ENCODE data around the gene ST6GALNAC6. TPM values are rescaled to one million over a fixed set of nuclear protein-coding genes. Genes with fewer than 3 reads are reported as not detected.

The ST6GALNAC6 gene
- total RNA-seq, 2 donors from 2014 or later: 74.4 to 75.6 TPM

DNA sequence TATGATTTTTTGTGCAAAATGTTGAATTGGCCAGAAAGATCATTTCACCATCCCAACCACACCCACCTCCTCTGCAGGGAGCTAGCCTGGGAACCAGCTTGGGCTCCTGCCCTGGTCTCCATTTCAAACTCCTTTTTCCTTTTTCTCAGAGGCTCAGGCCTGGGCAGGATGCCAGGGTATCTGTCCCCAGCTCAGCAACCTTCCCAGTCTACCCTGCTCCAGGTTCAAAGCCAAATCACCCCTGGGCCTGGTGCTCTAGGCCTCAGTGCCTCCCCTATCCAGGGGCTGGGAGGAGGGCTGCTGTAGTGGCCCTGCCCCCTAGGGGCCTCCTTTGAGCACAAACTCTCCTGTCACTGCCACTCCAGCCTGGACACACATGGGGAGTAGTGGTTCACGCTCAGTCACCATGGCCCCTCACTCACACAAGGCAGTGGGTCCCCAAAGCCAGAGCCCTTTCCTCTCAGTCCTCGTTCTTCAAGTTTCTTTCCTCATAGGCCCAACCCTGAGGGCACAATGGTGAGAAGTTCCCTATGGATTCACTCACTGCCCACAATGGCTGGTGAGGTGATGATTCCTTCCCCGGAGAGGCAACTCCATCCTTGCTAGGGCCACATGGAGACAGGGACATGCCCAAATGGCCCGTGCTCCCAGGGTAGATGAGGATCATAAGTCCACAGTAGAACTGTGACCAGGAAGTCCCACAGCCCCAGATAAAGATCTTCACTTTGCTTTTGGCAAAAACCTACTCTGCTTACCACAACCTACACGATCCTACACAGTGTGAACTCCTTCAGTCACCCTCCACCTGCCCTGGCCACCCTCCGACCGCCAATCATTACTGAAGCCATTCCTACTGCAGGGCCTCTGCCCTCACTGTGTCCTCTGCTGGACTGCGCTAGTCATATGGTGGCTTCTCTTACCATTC is 19.0 kb upstream of the ST6GALNAC6 start:
- DNase-seq: no peak
- peaks cover 72% of the 10 kb centered on the region for H3K4me1 Mint-ChIP-seq (ENCODE audit: low read depth)
- H3K27me3 Mint-ChIP-seq (ENCODE audit: low read depth): peaks cover 5% of the 10 kb centered on the region
- no peak for ATAC-seq (replicated peaks in 1 of 2)
- no peaks in the 10 kb centered on the region for H3K36me3 Mint-ChIP-seq (ENCODE audit: insufficient read depth in 2 of 2)
- no peaks in the 10 kb centered on the region for H3K9me3 Mint-ChIP-seq
- H3K4me3 Mint-ChIP-seq: peak overlapping the region; percentile 32 to 54
- no peak overlapping the region for H3K27ac Mint-ChIP-seq

DNA sequence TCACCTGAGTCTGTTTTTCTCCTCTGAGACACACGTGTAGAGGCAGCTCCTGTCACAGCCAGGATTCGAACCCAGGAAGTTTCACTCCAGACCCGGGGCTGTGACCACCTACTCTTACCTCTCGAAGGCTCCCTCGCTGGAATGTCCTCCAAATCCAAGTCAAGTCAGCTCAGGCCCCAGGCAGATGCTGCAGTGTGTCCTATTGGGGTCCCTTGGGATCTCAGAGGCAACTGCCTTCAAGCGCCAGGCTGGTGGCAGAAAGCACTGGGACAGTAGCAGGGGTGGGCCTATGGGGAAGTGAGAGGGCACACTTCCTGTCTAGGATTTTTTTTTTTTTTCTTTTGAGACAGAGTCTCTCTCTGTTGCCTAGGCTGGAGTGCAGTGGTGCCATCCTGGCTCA is 18.2 kb upstream of the ST6GALNAC6 start:
- ATAC-seq (replicated peaks in 1 of 2): no peak
- peaks cover 0 to 2% of the 10 kb centered on the region in 2 donors for H3K36me3 Mint-ChIP-seq (ENCODE audit: insufficient read depth in 2 of 2)
- DNase-seq: no peak
- peak overlapping the region; percentile 35 for H3K27ac Mint-ChIP-seq
- H3K9me3 Mint-ChIP-seq: no peaks in the 10 kb centered on the region
- H3K4me3 Mint-ChIP-seq: peak overlapping the region; percentile 58 to 86
- peaks cover 5% of the 10 kb centered on the region for H3K27me3 Mint-ChIP-seq (ENCODE audit: low read depth)
- peaks cover 80% of the 10 kb centered on the region for H3K4me1 Mint-ChIP-seq (ENCODE audit: low read depth)

DNA sequence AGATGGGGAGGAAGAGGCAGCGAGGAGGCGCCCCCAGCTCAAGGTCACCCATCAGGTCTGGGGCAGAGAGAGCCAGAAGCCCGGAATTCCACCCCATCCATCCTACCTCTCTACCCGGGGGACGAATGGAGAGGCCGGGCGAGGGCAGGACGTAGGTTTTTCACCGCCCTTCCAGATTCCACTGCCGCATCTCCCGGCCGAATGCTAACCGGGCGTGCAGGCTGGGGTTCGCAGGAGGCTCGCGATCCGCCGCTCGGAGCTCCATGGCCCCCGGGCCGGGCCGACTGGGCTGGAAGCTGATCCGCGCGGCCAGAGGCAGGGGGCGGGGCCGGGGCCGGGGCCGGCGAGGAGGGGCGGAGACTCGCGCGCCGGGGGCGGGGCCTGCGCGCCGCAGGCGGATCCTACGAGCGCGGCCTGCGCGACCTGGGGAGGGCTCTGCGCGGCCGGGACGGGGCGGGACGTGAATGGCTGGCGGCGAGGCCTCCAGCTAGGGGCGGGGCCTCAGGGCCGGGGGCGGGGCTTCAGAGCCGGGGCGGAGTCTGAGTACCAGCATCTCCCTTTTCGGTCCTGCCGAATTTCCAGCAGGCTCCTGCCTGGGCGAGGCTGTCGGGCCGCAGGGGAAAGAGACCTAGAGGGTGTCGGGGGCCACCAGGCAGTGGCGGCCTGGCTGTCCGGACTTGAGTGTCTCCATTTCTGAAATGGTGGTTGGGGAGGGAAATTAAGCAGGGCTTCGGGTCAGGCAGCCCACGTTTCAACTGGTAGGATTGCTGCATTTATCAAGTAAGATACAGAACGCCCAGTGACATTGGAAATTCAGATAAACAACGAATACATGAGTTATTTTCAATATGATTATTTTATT is 17.5 kb upstream of the ST6GALNAC6 start, which contains the start of gene ST6GALNAC4:
ST6GALNAC4 (minus strand) TSS at position 322 of the 862 bp plus-strand sequence. CDS start 622 bp downstream, outside the sequence.
- Mint-ChIP-seq H3K36me3 (ENCODE audit: insufficient read depth in 2 of 2) (peaks cover 0 to 2% of the 10 kb centered on the region in 2 donors), H3K9me3 (no peaks in the 10 kb centered on the region), H3K4me3 (peak within 1 kb of the TSS; percentile 83 to 86), H3K27ac (peak within 1 kb of the TSS; percentile 65), H3K4me1 (ENCODE audit: low read depth) (peaks cover 79% of the 10 kb centered on the region), H3K27me3 (ENCODE audit: low read depth) (peaks cover 2% of the 10 kb centered on the region)
- DNase-seq (peak; percentile 94 to 97), ATAC-seq (replicated peaks in 1 of 2) (peak; percentile 93 to 95)

DNA sequence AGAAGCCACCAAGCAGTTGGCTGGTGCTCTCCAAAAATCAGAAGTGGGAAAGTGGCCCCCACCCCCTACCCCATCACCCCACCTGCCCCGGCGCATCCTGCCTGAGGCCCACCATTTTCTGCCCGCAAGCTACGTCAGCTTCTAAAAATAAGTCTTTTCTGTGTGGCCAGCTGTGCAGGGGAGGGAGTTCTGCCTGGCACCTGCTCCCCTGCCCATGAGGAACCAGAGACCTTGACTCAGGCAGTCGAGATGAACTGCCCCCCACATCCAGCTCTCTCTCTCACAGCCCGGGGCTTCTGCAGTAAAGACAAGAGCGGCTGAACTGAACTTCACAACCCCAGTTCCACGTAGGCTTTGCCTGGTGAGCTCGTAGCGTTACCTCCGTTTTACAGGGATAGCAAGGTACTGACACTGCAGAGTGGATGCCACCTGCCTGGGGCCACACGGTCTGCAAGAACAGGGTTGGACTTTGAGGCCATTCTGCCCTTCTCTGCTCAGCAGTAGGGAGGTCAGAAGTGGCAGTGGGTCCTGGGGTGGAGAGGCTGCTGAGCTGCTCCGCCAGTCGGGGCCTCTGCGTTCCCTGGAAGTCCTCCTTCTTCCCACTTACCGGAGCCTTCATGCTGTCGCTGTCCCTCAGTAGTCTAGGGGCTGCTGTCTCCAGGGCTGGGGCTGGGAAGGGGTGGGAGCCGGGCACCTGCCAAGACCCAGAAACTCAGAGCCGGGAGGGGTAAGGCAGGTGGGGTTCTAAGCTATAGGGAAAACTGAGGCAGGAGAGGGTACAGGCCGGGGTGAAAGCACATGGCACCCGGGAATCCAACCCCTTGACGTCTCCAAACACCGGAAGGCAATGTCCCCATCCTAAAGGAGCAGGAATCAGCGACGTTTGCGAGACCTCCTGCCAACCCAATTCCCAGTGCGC is 16.7 kb upstream of the ST6GALNAC6 start:
- DNase-seq: no peak
- Mint-ChIP-seq H3K9me3 (no peaks in the 10 kb centered on the region), H3K36me3 (ENCODE audit: insufficient read depth in 2 of 2) (peaks cover 0 to 2% of the 10 kb centered on the region in 2 donors), H3K27me3 (ENCODE audit: low read depth) (no peaks in the 10 kb centered on the region), H3K4me1 (ENCODE audit: low read depth) (peaks cover 80% of the 10 kb centered on the region), H3K4me3 (peak overlapping the region; percentile 80 to 84), H3K27ac (peak overlapping the region; percentile 65)
- ATAC-seq (replicated peaks in 1 of 2): no peak

DNA sequence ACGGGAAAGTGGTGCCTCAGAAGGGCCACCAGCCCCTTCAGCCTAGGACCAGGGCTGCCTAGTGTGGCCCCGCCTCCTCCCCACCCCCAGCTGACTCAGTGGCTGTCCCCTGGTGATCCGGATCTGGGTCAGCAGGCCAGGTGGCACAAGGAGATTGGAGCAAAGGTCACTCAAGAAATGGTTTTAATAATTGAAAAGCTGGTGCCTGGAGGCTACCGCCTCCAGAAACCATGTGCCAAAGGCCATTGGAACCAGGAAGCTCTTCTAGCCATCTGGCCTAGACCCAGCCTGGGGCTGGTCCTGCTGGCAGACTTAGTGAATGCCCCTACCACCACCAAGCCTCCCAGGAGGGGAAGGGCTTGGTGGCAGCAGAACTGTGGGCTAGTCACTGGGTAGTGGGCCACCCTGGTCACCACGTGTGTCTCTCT is 15.9 kb upstream of the ST6GALNAC6 start:
- Mint-ChIP-seq H3K9me3 (no peaks in the 10 kb centered on the region), H3K4me1 (ENCODE audit: low read depth) (peaks cover 82% of the 10 kb centered on the region), H3K27ac (no peak overlapping the region), H3K4me3 (peak overlapping the region; percentile 80 to 84), H3K36me3 (ENCODE audit: insufficient read depth in 2 of 2) (peaks cover 0 to 2% of the 10 kb centered on the region in 2 donors), H3K27me3 (ENCODE audit: low read depth) (no peaks in the 10 kb centered on the region)
- no peak for ATAC-seq (replicated peaks in 1 of 2)
- no peak for DNase-seq

DNA sequence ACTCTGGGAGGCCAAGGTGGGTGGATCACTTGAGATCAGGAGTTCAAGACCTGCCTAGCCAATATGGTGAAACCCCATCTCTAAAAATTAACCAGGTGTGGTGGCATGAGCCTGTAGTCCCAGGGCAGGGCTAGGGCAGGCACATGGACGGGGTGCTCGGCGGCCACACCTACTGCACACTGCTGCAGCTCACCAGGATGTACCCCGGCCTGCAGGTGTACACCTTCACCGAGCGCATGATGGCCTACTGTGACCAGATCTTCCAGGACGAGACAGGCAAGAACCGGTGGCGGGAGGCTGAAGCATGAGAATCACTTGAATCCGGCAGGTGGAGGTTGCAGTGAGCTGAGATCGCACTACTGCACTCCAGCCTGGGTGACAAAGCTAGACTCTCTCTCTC is 14.3 kb upstream of the ST6GALNAC6 start:
- Mint-ChIP-seq H3K36me3 (ENCODE audit: insufficient read depth in 2 of 2) (peaks cover 0 to 2% of the 10 kb centered on the region in 2 donors), H3K27ac (no peak overlapping the region), H3K27me3 (ENCODE audit: low read depth) (no peaks in the 10 kb centered on the region)

DNA sequence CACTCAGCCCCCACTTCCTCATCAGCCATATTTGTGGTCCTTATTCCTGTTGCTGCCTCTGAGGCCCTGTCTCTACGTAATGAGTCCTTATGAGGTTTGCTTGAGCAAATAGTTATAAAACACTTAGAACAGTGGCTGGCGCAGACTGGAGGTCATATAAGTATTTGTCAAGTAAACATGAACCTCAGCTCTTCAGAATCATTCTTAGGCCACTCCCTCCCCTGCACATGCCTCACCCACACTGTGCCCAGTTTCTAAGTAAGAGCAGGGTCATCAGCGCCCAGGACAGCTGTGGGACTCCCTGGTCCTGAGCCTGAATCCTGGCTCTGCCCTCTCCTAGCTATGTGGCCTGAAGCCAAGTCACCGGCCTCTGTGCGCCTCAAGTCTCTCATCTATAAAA is 13.5 kb upstream of the ST6GALNAC6 start:
- H3K27me3 Mint-ChIP-seq (ENCODE audit: low read depth): no peaks in the 10 kb centered on the region
- H3K4me1 Mint-ChIP-seq (ENCODE audit: low read depth): peaks cover 58% of the 10 kb centered on the region
- H3K36me3 Mint-ChIP-seq (ENCODE audit: insufficient read depth in 2 of 2): peaks cover 0 to 2% of the 10 kb centered on the region in 2 donors
- no peak for ATAC-seq (replicated peaks in 1 of 2)
- peak overlapping the region; percentile 42 for H3K27ac Mint-ChIP-seq
- no peak overlapping the region for H3K4me3 Mint-ChIP-seq
- no peak for DNase-seq
- no peaks in the 10 kb centered on the region for H3K9me3 Mint-ChIP-seq

More for the DNA sequence above, 14.3 kb upstream of the ST6GALNAC6 start:
- peaks cover 66% of the 10 kb centered on the region for H3K4me1 Mint-ChIP-seq (ENCODE audit: low read depth)
- no peak overlapping the region for H3K4me3 Mint-ChIP-seq
- no peak for DNase-seq
- ATAC-seq (replicated peaks in 1 of 2): no peak
- H3K9me3 Mint-ChIP-seq: no peaks in the 10 kb centered on the region

DNA sequence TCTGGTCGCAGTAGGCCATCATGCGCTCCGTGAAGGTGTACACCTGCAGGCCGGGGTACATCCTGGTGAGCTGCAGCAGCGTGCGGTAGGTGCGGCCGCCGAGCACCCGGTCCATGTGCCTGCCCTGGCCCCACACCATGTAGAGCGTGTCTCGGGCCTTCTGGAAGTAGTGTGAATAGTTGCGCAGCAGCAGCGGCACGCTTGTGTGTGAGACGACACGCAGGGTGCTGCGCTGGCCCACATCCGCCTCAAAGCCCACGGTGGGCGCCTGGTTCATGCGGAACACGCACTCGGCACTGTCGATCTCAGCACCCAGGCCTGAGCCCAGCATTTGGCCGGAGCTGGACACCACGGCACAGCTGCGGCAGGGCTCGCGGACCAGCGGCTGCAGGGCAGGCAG is 12.9 kb upstream of the ST6GALNAC6 start:
- Mint-ChIP-seq H3K27me3 (ENCODE audit: low read depth) (no peaks in the 10 kb centered on the region), H3K27ac (peak overlapping the region; percentile 42), H3K36me3 (ENCODE audit: insufficient read depth in 2 of 2) (peaks cover 0 to 2% of the 10 kb centered on the region in 2 donors), H3K9me3 (no peaks in the 10 kb centered on the region), H3K4me3 (no peak overlapping the region), H3K4me1 (ENCODE audit: low read depth) (peaks cover 53% of the 10 kb centered on the region)
- DNase-seq (no peak), ATAC-seq (replicated peaks in 1 of 2) (no peak)

DNA sequence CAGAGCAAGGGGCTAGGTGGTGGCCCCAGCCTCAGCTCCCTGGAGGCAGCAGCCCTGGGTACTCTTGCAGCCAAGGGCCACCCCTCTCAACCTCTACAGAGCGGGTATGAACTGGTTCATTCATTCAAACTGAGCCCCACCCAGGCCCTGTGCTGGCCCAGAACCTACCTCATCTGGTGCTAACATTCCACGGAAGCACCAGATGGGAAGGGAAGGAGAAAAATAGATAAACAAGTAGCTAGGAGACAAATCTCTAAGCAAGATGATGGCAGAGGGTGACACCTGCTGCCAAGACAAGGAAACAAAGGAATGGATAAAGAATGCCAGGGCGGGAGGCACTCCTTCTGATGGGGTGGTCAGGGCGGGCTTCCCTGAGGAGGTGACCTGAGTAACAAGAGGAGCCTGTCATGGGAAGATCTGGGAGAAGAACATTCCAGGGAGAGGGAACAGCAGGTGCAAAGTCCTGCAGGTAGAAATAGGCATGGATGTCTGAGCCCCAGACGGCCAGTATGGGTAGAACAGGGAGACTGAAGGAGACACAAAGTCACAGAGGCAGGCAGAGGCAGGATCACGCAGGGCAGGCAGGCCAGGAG is 11.3 kb upstream of the ST6GALNAC6 start:
- peak overlapping the region; percentile 36 to 60 for H3K4me3 Mint-ChIP-seq
- no peak for ATAC-seq (replicated peaks in 1 of 2)
- no peaks in the 10 kb centered on the region for H3K27me3 Mint-ChIP-seq (ENCODE audit: low read depth)
- peak overlapping the region; percentile 74 for H3K27ac Mint-ChIP-seq
- H3K4me1 Mint-ChIP-seq (ENCODE audit: low read depth): peaks cover 61% of the 10 kb centered on the region
- DNase-seq: no peak
- H3K36me3 Mint-ChIP-seq (ENCODE audit: insufficient read depth in 2 of 2): peaks cover 0 to 2% of the 10 kb centered on the region in 2 donors
- H3K9me3 Mint-ChIP-seq: no peaks in the 10 kb centered on the region

DNA sequence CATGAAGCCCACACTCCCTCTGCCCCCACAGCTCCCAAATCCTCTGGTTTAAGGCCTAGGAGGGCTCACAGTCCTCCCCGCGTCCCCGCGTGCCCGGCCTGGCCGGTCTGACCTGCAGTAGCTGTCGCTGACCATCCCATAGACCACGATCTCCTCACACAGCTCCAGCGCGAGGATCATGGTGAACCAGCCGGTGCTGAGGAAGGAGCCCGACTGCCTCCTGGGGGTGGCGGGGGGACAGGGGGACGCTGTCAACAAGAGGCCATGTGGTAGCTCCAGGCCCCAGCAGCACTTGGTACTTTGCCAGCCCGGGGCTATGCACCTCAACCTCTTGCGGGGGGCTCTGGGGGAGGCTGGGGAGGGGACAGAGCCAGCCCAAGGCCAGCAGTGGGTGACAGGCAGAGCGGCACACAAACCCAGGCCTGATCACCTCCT is 10.5 kb upstream of the ST6GALNAC6 start:
- H3K4me1 Mint-ChIP-seq (ENCODE audit: low read depth): peaks cover 61% of the 10 kb centered on the region
- H3K36me3 Mint-ChIP-seq (ENCODE audit: insufficient read depth in 2 of 2): peaks cover 0 to 4% of the 10 kb centered on the region in 2 donors
- DNase-seq: no peak
- ATAC-seq (replicated peaks in 1 of 2): no peak
- H3K9me3 Mint-ChIP-seq: no peaks in the 10 kb centered on the region
- H3K4me3 Mint-ChIP-seq: no peak overlapping the region
- no peaks in the 10 kb centered on the region for H3K27me3 Mint-ChIP-seq (ENCODE audit: low read depth)
- H3K27ac Mint-ChIP-seq: no peak overlapping the region

DNA sequence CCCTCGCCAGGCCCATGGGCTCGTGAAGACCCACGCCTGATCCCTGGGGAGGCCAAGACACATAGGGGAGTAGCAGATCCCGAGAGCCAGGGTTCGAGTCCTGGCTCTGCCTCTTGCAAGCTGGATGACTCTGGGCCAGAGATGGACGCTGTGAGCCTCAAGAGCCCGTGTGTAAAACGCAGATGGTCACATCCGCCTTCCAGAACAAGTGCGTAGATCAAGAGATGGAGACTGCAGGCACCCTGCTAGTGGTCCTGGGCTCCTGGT is 9.2 kb upstream of the ST6GALNAC6 start:
- ATAC-seq (replicated peaks in 1 of 2) (no peak), DNase-seq (no peak)
- H3K36me3 Mint-ChIP-seq (ENCODE audit: insufficient read depth in 2 of 2): peaks cover 0 to 4% of the 10 kb centered on the region in 2 donors
- H3K27ac Mint-ChIP-seq: no peak overlapping the region
- H3K4me1 Mint-ChIP-seq (ENCODE audit: low read depth): peaks cover 63% of the 10 kb centered on the region
- H3K27me3 Mint-ChIP-seq (ENCODE audit: low read depth): no peaks in the 10 kb centered on the region
- H3K4me3 Mint-ChIP-seq: no peak overlapping the region
- no peaks in the 10 kb centered on the region for H3K9me3 Mint-ChIP-seq
